Spleen (tissue), 11 donors: ENCODE measurements around the gene ME3. TPM values are rescaled to one million over a fixed set of nuclear protein-coding genes. Genes with fewer than 3 reads are reported as not detected.

Experiments
- DNase-seq: peaks from one replicate; pipeline ENCODE4 v3.0.0-alpha.2; 2020
- H3K27ac ChIP-seq, 8 donors: fragments of 200-600 bp; sonication (generic) in 7 of 8; 1 replicate in 4 of 8; 2 replicates in 4 of 8; pipeline versions ENCODE4 v1.5.0 to v1.8.0; 2016 to 2021; ENCODE audit warnings: inconsistent platforms in 4 of 8, mild to moderate bottlenecking in 4 of 8, moderate library complexity in 1 of 8
- H3K27me3 ChIP-seq, 7 donors: fragments of 200-600 bp; sonication (generic) in 6 of 7; replicated peaks in 1 of 7; 1 replicate in 4 of 7; 2 replicates in 3 of 7; pipeline versions ENCODE4 v1.5.0 to v1.8.0; 2016 to 2021; ENCODE audit warnings: inconsistent platforms in 3 of 7, mild to moderate bottlenecking in 1 of 7
- H3K36me3 ChIP-seq, 6 donors: fragments of 200-600 bp; sonication (generic) in 5 of 6; 1 replicate in 4 of 6; 2 replicates in 2 of 6; pipeline versions ENCODE4 v1.5.0 to v1.8.0; 2016 to 2021; ENCODE audit warnings: inconsistent platforms in 2 of 6
- H3K4me1 ChIP-seq, 6 donors: fragments of 200-600 bp; sonication (generic) in 5 of 6; 1 replicate in 3 of 6; 2 replicates in 3 of 6; pipeline versions ENCODE4 v1.5.0 to v1.8.0; 2016 to 2021; ENCODE audit warnings: inconsistent platforms in 3 of 6
- H3K4me3 ChIP-seq, 8 donors: fragments of 200-600 bp; sonication (generic) in 7 of 8; 1 replicate in 4 of 8; 2 replicates in 4 of 8; pipeline versions ENCODE4 v1.5.0 to v1.8.0; 2016 to 2021; ENCODE audit warnings: inconsistent platforms in 4 of 8, mild to moderate bottlenecking in 4 of 8, moderate library complexity in 2 of 8
- H3K9me3 ChIP-seq, 8 donors: fragments of 200-600 bp; sonication (generic) in 7 of 8; 1 replicate in 4 of 8; 2 replicates in 4 of 8; pipeline versions ENCODE4 v1.5.0 to v1.8.0; 2016 to 2021; ENCODE audit warnings: inconsistent platforms in 4 of 8
- POLR2A ChIP-seq, 3 donors: fragments of 450-650 bp; IDR thresholded peaks; one replicate each; pipeline ENCODE4 v1.5.1; 2017; ENCODE audit warnings: antibody characterized with exemption in 3 of 3, mild to moderate bottlenecking in 1 of 3
- POLR2AphosphoS5 ChIP-seq, 3 donors: sonication (generic); formaldehyde crosslinking; IDR thresholded peaks; one replicate each; pipeline ENCODE4 v1.5.1; 2017; ENCODE audit warnings: antibody characterized with exemption in 3 of 3
- WGBS, 5 donors: extraction: QIAGEN DNeasy Blood & Tissue Kit in 3 of 5; methylation state at CpG; one replicate each; pipeline versions ENCODE4 v1.1.5 to v1.1.7; 2013 to 2018; 5-methylcytosine and 5-hydroxymethylcytosine counted together
- intact Hi-C: fragments of 100-400 bp; cut with DNase I; formaldehyde crosslinking; loops from one replicate; pipeline ENCODE4 v1.15.0; 2023; ENCODE audit warnings: low total_unique reads
- polyA plus RNA-seq, 3 donors: library from polyadenylated mRNA; stranded (reverse); fragments of 200-250 nt; gene quantifications; one replicate each; pipeline ENCODE4 v1.2.1, GENCODE V29; 2013
- total RNA-seq, 7 donors: library from RNA; depleted of rRNA in 3 of 7; stranded (reverse); fragments of >200 nt in 3 of 7; fragmentation: NEBNext Ultra II Directional in 4 of 7; extraction: Animal tissue kit (Norgen Biotek cat#: 25700) in 4 of 7; gene quantifications; one replicate each; pipeline versions ENCODE4 v1.1.0 to v1.2.1, GENCODE V29; 2016 to 2021
- TF ChIP-seq, protein P1 (sequence below), 11 experiments: fragments of 200-600 bp in 7 of 11; fragments of 450-650 bp in 4 of 11; sonication (generic) in 4 of 11; IDR thresholded peaks in 8 of 11; conservative IDR thresholded peaks in 3 of 11; 1 replicate in 7 of 11; 2 replicates in 4 of 11; pipeline versions ENCODE4 v1.4.0 to v1.8.0; 2016 to 2021; ENCODE audit warnings: antibody characterized with exemption in 11 of 11, inconsistent platforms in 4 of 11, mild to moderate bottlenecking in 1 of 11
- donor health status: healthy with polysubstance abuse.
- donor health status: DM: no; HTN: no; CAD: no; lungs with moderate emphysema.
- donor health status: DM: no; HTN: no; CAD: no.
- donor health status: Bipolar disorder and iron deficiency.
- donor health status: healthy.
- donor health status: DM: no; HTN: no; CAD: no.
- donor health status: DM: yes; HTN: yes; CAD: no.

Gene ME3
- total and polyA plus RNA-seq, 10 donors = 6.4 to 25.9 (median 18.3) TPM

DNA sequence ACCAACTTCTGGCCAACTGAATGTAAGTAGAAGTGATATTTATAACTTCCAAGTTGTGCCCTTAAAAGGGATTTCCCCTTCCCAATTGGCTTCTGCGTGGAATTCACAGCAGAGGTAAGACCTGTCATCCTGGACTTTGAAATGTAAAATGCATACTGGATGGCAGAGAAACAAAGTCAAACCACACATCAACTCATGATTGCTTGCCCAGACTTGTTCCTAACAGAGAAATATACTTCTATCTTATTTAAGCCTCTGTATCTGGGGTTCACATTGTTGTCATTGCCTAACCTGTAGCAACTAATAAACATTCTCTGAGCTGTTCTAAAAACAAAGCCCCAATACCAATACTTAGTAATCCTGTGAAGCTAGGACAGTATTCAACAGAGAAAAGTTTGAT lies 6.2 kb downstream of the ME3 start:
- H3K9me3 ChIP-seq = no peaks in the 10 kb centered on the region
- DNase-seq = no peak
- 73 to 89% (median 81%) methylated on average over 1 of the region's 1 CpG for WGBS, 5 donors
- intact Hi-C loops = no loop called here
- TF ChIP-seq, protein P1, sequence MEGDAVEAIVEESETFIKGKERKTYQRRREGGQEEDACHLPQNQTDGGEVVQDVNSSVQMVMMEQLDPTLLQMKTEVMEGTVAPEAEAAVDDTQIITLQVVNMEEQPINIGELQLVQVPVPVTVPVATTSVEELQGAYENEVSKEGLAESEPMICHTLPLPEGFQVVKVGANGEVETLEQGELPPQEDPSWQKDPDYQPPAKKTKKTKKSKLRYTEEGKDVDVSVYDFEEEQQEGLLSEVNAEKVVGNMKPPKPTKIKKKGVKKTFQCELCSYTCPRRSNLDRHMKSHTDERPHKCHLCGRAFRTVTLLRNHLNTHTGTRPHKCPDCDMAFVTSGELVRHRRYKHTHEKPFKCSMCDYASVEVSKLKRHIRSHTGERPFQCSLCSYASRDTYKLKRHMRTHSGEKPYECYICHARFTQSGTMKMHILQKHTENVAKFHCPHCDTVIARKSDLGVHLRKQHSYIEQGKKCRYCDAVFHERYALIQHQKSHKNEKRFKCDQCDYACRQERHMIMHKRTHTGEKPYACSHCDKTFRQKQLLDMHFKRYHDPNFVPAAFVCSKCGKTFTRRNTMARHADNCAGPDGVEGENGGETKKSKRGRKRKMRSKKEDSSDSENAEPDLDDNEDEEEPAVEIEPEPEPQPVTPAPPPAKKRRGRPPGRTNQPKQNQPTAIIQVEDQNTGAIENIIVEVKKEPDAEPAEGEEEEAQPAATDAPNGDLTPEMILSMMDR (IDR thresholded peaks at IDR 0.05 in 8 of 11, conservative IDR thresholded peaks at IDR 0.05 in 3 of 11) = no peak
- TF ChIP-seq POLR2AphosphoS5 (IDR thresholded peaks at IDR 0.05) = no peak
- TF ChIP-seq POLR2A (IDR thresholded peaks at IDR 0.05) = no peak
- no peak overlapping the region for H3K4me3 ChIP-seq
- peaks cover 0 to 4% (median under 1%) of the 10 kb centered on the region in 7 donors for H3K27me3 ChIP-seq
- H3K36me3 ChIP-seq = no peaks in the 10 kb centered on the region
- peaks cover 0 to 16% (median 6%) of the 10 kb centered on the region in 6 donors for H3K4me1 ChIP-seq
- no peak overlapping the region for H3K27ac ChIP-seq

DNA sequence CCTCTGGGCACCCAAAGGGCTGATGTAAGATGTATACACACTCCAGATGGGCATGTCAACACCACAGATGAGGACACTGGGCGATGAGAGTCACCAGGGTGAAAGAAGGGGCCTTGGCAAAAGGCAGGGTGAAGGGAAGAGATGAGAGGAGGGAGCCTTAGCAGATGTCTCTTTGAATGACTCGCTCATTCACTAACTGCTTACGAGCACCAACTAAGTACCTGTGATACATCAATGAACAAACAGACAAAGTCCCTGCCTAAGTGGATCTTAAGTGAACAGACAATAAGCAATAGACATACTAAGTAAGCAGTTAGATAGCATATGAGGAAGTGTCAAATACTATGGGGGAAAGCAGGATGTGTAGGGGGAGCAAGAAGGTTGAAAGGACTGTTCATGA lies 7.5 kb downstream of the ME3 start:
- H3K4me1 ChIP-seq = peaks cover 0 to 4% (median 0%) of the 10 kb centered on the region in 6 donors
- H3K9me3 ChIP-seq = no peaks in the 10 kb centered on the region
- no peak overlapping the region for H3K27ac ChIP-seq
- intact Hi-C loops = no loop called here
- TF ChIP-seq, protein P1 (IDR thresholded peaks at IDR 0.05 in 8 of 11, conservative IDR thresholded peaks at IDR 0.05 in 3 of 11) = no peak
- TF ChIP-seq POLR2AphosphoS5 (IDR thresholded peaks at IDR 0.05) (no peak), POLR2A (IDR thresholded peaks at IDR 0.05) (no peak)
- DNase-seq = no peak
- no peaks in the 10 kb centered on the region for H3K27me3 ChIP-seq
- no peak overlapping the region for H3K4me3 ChIP-seq
- WGBS, 5 donors = 79 to 98% (median 91%) methylated on average over 3 of the region's 3 CpGs
- H3K36me3 ChIP-seq = no peaks in the 10 kb centered on the region

DNA sequence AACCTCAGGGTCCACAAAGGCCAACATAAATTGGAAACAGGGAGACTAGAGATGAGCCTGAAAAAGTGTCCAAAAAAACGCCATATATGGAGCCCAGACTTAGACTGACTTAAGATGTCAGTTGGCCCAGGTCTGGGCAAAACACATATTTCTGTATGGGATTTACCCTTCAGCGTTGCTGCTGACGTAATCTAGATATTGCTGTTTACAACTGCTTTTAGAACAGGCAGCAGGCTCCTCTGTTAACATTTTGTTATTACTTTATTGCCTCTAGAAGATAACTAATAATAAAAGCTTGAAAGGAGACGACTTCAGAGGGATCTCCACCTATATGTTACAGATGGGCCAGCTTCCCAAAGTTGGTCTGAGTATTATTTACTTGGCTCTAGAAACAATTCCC lies 8.7 kb downstream of the ME3 start:
- no peaks in the 10 kb centered on the region for H3K27me3 ChIP-seq
- intact Hi-C loops = no loop called here

DNA sequence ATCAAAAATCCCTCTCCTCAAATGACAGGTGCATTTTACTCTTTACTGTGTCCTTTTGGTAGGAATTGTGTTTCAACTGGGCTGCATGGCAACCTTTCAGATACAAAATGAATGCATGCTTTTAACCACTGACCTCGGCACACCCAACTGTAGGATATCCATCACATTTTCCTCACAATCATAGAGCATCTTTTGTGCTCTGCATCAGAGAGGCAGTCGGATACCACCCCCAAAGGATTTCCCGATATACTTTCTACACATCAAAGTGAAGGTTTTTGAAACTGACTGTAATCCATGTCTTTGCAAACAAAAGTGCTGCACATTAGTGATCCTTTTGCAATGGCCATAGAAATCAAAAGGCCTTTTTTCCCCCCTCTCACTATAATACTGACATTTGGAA lies 9.1 kb downstream of the ME3 start:
- Histone ChIP-seq H3K9me3 (no peaks in the 10 kb centered on the region), H3K27me3 (no peaks in the 10 kb centered on the region), H3K36me3 (no peaks in the 10 kb centered on the region), H3K27ac (no peak overlapping the region), H3K4me3 (no peak overlapping the region), H3K4me1 (no peaks in the 10 kb centered on the region)
- WGBS, 5 donors = 88 to 97% (median 93%) methylated on average over 3 of the region's 3 CpGs
- intact Hi-C loops = no loop called here
- no peak for TF ChIP-seq POLR2AphosphoS5 (IDR thresholded peaks at IDR 0.05)
- no peak for TF ChIP-seq POLR2A (IDR thresholded peaks at IDR 0.05)
- TF ChIP-seq, protein P1 (IDR thresholded peaks at IDR 0.05 in 8 of 11, conservative IDR thresholded peaks at IDR 0.05 in 3 of 11) = no peak
- no peak for DNase-seq

More for the DNA sequence above, 8.7 kb downstream of the ME3 start:
- Histone ChIP-seq H3K4me3 (no peak overlapping the region), H3K27ac (no peak overlapping the region), H3K36me3 (no peaks in the 10 kb centered on the region), H3K4me1 (no peaks in the 10 kb centered on the region), H3K9me3 (no peaks in the 10 kb centered on the region)
- DNase-seq = no peak
- WGBS, 5 donors = 80 to 90% (median 84%) methylated on average over 4 of the region's 4 CpGs
- no peak for TF ChIP-seq POLR2AphosphoS5 (IDR thresholded peaks at IDR 0.05)
- no peak for TF ChIP-seq POLR2A (IDR thresholded peaks at IDR 0.05)
- TF ChIP-seq, protein P1 (IDR thresholded peaks at IDR 0.05 in 8 of 11, conservative IDR thresholded peaks at IDR 0.05 in 3 of 11) = no peak
